ENCODE measurements around the gene PARD6B.
"Not testable (repeated sequence)": the region's sequence is repeated elsewhere in the genome, so short reads cannot be mapped to it uniquely, and the experiment has no call there.

PARD6B gene, protein sequence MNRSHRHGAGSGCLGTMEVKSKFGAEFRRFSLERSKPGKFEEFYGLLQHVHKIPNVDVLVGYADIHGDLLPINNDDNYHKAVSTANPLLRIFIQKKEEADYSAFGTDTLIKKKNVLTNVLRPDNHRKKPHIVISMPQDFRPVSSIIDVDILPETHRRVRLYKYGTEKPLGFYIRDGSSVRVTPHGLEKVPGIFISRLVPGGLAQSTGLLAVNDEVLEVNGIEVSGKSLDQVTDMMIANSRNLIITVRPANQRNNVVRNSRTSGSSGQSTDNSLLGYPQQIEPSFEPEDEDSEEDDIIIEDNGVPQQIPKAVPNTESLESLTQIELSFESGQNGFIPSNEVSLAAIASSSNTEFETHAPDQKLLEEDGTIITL

DNA sequence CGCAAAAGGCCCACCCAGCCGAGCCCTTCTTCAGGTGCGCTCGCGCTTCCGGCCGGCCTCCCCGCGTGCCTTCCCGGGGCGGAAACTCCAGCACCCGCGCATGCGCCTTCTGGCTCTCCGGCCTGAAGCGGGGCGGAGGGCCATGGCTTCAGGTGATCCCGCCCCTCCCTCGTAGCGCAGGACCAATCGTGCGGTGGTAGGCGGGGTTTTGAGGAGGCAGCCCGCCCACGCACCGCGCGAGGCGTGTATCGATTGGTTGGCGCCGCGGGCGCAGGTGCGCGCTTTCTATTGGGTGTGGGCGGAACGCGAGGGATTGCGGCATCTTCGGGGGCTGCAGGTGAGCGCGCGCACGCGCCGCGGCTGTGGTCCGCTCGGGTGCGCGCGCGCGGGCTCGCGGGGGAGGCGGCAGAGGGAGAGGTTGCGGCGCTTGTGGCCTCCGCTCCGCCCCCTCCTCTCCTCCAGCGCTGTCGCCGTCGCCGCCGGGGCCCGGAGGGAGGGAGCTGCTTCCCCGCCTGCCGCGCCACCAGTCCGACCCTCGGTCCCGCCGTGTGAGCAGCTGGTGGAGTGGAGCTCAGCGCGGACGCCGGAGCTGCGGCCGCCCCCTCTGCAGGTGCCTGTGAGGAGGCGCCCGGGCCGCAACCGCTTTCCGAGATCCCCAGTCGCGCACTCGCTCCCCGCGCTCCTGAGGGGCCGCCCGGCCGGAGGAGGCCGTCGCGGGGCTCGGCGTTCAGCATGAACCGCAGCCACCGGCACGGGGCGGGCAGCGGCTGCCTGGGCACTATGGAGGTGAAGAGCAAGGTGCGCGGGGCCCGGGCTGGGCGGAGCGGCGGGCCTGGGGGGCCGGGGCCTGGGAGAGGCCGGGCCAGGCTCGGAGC, at the start of gene PARD6B:
Gene PARD6B, plus strand, starts transcription at position 526 of the 875 bp plus-strand sequence. Its CDS starts 207 bp downstream, at position 733.
- DNase-seq (ENCODE audit: low read depth in 2 of 3, low spot score in 2 of 3), result peak; percentile 98 to 99 (median 98)

DNA sequence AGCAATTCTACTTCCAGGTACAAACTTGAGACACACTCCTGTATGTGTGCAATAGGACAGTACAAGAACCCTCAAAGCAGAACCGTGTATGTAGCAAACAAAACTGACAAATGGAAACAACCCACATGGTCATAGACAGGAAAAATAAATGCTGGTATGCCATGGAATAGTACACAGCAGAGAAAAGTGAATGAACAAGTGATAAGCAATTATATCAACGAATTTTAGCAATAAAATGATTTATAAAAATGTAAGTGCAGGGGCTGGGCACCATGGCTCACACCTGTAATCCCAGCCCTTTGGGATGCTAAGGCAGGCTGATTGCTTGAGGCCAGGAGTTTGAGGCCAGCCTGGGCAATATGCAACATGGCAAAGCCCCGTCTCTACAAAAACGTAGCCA, 49.3 kb upstream of the PARD6B start:
- DNase-seq (ENCODE audit: low read depth in 2 of 3, low spot score in 2 of 3), result no peak

DNA sequence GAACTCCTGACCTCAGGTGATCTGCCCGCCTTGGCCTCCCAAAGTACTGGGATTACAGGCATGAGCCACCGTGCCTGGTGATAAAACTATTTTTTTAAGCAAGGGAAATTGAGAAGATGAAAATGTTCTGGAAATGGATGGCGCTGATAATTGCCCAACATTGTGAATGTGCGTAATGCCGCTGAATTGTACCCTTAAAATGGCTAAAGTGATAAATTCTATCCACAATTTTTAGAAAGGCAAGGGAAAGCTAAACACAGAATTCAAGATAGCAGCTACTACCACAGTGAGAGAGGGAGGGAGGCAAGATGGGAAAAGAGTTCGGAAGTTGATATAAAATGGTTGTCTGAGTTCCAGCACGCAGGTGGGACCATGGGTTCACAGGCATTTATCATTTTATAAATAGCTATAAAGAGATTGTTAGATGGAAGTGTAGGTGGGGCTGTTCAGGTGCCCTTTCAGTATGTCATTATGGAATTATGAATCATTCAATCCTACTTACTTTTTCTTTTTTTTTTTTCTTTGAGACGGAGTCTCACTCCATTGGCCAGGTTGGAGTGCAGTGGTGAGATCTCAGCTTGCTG, 48.3 kb upstream of the PARD6B start:
- no peak for DNase-seq (ENCODE audit: low read depth in 2 of 3, low spot score in 2 of 3)

DNA sequence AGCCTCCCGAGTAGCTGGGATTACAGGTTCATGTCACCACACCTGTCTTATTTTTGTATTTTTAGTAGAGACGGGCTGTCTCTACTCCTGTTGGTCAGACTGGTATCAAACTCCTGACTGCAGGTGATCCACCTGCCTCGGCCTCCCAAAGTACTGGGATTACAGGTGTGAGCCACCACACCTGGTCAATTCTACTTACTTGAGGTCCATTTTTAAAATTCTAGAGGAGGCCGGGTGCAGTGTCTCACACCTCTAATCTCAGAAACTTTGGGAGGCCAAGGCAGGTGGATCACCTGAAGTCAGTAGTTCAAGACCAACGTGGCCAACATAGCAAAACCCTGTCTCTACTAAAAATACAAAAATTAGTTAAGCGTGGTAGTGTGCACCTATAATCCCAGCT, 47.8 kb upstream of the PARD6B start:
- no peak for DNase-seq (ENCODE audit: low read depth in 2 of 3, low spot score in 2 of 3)

DNA sequence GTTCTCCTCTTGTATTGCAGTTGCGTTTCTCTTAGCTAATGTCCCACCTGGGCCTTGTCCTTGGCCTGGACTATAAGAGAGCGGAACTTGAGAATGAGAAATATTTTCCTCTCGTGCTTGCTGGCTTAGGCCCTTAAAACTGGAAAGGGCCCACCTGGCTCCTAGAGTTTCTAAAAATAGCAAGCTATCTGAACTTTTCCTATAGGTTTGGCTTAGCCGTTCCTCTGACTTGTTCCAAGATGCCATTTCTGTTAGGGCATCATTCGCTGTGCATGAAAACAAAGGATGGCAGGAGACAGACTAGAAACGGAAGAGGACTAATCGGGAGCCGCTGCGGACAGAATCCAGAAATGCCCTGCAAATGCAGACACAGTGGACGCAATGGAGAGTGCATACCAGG, 44.6 kb upstream of the PARD6B start:
- no peak for DNase-seq (ENCODE audit: low read depth in 2 of 3, low spot score in 2 of 3)

DNA sequence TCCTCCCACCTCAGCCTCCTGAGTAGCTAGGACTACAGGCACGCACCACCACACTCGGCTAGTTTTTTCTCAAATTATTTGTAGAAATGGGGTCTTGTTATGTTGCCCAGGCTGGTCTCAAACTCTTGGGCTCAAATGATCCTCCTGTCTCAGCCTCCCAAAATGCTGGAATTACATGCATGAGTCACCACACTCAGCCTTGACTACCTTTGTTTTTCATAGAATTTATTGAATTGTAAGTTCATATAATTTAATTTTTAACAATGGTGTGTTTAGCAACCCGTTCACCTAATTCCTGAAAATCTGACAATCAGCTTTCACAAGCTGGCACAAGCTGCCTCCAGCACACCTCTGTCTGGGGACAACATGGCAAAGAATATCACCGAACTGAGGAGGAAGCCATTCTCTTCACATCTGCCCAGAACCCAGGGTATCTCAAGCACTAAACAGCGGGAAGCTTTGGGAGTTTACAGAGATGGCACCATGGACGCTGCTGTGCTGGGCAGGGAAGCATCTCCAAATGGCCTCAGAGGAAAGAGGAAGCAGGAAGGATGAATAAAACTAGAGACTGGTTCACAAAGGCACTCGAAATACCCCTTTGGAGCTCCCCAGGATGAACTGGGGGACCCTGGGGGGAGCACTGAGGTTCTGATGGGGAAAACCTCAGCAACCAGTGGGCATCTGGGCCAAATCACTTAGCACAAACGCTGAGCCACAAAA, 43.0 kb upstream of the PARD6B start:
- DNase-seq (ENCODE audit: low read depth in 2 of 3, low spot score in 2 of 3), result no peak

DNA sequence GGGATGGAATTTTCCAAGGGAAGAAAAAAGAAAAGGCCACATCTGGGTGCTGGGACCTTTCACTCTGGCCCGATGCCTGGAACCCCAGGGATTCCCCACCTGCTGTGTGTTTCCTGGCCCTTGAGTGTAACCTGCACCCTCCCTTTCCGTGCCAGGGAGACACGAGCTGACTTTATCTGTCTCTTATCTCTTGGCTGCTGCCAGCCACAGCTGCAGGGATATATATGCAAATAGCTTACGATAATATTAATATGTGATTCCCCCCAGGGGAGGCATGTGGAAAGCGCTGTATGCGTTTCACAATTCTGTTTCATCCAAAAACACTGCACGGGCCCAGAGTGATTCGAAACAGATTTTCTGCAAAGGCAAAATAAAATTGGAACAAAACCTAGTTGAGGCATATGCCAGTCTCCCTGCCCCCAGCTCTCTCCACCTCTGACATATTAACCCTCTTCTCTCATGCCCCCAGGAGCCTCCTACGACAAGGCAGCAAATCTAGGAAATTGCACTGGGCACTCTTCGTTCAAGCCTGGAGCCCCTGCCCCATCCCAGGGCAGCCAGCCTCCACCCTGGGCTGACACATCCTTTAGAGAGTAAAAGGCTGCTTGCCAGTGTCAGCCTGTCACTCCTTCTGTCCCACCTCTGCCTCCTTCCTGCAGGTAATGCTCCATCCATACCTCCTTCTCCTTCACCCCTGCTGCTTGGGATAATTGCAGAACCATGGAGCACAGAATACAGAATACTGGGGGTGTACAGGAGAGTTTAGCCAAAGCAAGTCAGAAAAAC, 41.3 kb upstream of the PARD6B start:
- DNase-seq (ENCODE audit: low read depth in 2 of 3, low spot score in 2 of 3), result no peak

DNA sequence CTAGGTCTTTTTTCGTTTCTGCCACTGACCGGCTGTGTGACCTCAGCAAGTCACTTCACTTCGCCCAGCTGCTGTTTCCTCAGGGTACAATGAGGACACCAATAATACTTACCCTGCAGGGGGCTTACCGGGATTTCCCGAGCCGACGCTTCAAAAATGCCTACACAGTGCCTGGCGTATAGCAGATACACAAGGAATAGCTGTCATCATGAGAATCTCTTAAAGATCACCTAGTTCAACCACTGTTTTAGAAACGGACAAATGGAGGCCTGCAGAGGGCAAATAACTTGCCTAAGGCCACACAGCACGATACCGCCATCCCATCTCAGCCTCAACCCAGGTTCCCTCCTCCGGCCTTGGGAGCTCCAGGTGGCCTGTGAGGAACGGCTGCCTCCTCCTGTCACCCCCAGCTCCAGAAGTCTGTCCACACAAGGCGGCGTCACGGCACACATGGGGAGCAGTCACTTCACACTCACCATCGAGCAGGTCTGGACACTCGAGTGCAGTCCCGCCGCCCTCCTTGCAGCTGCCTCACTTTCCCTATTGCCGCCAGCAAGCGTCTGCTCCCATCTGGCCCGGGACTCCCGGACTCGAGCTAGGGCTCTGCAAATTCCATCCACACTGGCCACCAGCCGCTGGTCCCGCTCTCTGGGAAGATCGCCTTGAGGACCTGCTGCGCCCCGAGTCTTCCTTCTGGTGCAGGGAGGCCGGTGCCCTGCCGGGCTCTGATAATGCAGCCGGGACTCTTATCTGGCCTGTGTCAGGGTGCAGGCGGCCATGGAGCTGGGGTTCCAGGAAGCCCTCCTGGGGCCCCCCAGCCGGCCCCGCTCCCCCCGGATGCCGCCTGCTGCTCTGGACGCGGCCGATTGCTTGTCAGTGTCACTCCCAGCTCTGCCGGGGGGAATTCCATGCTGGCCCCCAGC, 40.5 kb upstream of the PARD6B start, which contains the start of gene RIPOR3:
Gene RIPOR3, minus strand, starts transcription at position 893 of the 923 bp plus-strand sequence. Its CDS starts 414 bp downstream, at position 479.
- no peak for DNase-seq (ENCODE audit: low read depth in 2 of 3, low spot score in 2 of 3)

DNA sequence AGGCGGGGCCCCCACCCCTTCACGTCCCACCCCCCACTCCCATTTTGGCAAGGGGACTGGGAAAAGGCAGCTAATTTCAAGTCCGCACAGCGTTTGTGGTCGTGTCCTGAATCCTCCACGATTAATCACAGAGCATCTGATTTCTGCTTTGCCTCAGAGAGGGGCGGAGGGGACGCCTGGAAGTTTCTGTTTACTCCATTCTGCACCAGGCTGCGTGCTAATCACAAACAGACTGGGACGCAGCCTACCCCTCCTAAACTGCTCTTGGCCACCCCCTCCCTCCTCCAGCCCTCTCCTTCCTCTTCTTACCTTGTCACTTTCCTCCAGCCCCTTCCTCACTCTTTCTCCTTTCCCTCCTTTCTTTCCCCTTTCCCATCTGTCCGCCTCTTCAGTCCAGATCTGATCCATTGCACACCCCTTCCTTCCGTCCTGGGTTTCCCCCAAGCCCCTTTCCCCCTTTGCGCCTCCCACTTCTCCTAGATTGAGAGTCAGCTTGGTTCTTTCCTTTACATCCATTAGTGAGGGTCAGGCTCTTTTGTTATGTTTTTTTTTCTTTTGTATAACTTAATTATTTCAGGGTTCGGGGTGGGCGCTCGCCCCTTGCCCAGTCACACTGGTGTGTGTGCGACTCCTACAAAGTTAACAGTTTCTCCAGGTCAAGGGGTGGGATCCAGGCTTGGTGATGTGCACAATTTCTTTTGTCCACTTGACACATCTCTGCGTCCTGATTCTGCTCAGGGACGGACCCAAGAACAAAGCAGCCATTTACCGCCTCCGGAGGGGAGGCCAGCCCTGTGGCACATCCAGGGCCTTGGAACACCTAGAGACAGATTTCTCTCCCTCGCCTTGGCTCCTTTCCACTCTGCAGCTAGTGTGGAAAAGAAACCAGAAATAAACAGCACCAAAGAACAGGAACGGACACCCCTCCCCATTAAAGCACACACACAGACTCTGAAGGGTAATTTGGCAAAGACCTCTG, 39.5 kb upstream of the PARD6B start:
- DNase-seq (ENCODE audit: low read depth in 2 of 3, low spot score in 2 of 3), result no peak

DNA sequence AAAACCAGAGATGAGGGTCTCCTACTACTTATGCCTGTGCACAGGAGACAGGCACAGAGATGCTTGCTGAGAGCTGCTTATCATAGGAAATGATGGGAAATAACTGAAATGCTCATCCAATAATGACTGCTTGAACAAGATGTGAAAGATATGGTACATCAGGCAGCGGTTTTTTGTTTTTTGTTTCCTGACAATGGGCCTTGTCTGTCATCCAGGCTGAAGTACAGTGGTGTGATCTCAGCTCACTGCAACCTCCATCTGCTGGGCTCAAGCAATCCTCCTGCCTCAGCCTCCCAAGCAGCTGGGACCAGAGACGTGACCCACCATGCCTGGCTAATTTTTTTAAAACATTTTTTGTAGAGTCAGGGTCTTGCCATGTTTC, 38.8 kb upstream of the PARD6B start:
- DNase-seq (ENCODE audit: low read depth in 2 of 3, low spot score in 2 of 3), result no peak

DNA sequence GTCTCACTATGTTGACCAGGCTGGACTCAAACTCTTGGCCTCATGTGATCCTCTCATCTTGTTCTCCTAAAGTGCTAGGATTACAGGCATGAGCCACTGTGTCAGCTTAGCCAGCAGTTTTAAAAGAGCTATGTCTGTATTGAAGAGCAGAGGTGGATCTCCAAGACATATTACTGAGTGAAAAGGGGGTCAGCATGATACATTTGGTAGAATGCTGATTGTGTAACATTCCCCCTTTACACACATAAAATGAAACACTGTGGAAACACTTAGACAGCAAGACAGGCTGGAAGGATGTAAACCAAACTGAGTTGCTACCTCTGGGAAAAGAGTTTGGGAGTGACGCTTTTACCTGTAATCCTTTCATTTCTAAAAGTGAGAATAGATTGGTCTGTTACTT, 38.4 kb upstream of the PARD6B start:
- no peak for DNase-seq (ENCODE audit: low read depth in 2 of 3, low spot score in 2 of 3)

DNA sequence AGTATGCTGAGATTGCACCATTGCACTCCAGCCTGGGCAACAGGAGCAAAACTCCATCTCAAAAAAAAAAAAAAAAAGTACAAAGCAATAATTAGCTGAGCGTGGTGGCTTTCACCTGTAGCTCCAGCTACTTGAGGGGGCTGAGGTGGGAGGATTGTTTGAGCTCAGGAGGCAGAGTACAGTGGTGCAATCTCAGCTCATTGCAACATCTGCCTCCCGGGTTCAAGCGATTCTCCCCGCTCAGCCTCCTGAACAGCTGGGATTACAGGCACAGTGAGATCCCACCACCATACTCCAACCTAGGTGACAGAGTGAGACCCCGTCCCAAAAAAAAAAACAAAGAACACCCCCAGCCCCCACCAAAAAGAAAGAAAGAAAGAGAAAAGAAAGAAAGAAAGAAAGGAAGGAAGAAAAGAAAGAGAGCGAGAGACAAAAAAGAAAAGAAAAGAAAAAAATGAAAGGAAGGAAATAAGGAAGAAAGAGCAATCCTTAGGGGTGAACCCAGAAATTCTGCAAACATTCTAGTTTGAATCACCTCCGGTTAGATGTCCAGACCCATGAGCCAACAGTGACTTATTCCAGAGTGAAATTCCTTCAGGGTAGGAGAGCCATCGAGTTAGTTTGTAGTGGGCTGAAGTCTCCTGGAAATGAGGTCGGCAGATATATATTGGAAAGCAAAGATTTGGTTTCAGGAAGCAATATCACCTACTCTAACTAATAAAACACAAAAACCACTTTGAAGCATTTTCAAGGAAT, 36.8 kb upstream of the PARD6B start:
- DNase-seq (ENCODE audit: low read depth in 2 of 3, low spot score in 2 of 3), result no peak

DNA sequence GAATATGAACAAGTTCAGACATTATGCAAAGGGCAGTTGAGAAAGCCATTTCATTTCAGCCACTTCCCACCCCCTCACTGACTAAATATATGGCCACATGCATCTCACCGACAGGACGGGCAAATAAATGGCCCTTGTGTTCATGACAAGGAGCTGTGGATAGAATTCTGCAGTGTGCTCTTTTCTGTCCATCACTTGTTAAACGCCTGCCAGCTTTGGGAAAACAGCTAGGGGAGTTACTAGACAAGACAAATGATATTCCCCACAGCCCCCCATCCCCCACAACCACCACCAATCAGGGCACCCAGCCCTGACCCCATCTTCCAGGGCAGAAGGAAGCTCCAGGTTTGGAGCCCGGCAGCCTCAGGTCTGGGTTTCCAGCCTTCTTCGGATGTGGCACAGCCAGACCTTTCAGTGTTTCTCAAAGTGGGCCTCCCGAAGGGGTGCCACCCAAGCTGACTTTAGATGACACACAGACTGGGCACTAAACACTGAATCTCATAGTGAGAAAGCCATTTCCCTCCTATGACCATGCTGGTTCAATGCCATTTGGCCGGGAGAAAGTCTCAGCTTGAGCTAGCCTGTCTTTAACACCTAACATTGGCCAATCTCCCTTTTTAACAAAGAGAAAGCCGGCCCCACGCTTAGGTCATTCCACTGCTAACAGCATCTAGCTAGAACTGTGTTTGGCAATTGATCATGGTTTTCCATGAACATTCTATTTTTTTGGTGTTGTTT, 36.1 kb upstream of the PARD6B start:
- no peak for DNase-seq (ENCODE audit: low read depth in 2 of 3, low spot score in 2 of 3)

DNA sequence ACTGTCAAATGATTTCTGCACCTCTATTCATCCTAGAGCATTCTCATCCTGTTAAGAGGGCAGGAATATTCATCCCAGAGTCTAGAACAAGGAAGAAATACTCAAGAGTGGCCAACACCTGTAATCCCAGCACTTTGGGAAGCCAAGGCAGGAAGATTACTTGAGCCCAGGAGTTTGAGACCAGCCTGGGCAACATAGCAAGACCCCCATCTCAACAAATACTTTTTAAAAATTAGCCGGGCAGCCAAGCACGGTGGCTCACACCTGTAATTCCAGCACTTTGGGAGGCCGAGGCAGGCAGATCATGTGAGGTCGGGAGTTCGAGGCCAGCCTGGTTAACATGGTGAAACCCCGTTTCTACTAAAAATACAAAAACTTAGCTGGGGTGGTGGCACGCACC, 33.1 kb upstream of the PARD6B start:
- DNase-seq (ENCODE audit: low read depth in 2 of 3, low spot score in 2 of 3), result not testable (repeated sequence)

DNA sequence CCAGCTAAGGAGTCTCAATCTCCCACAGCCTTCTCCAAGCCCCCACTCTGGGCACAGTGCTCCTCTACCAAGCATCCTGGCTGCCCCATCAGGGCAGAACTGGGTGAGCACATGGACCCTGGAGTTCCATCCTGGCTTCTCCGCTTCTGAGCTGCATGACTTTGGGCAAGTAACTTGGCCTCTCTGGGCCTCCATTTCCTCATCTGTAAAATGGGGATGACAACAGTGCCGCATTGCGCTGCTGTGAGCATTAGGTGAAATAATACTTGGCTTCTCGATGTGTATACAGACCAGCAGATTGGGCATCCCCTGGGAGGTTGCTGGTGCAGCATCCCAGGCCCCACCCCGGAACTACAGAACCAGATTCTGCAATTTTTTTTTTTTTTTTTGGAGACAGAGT, 31.7 kb upstream of the PARD6B start:
- DNase-seq (ENCODE audit: low read depth in 2 of 3, low spot score in 2 of 3), result no peak

DNA sequence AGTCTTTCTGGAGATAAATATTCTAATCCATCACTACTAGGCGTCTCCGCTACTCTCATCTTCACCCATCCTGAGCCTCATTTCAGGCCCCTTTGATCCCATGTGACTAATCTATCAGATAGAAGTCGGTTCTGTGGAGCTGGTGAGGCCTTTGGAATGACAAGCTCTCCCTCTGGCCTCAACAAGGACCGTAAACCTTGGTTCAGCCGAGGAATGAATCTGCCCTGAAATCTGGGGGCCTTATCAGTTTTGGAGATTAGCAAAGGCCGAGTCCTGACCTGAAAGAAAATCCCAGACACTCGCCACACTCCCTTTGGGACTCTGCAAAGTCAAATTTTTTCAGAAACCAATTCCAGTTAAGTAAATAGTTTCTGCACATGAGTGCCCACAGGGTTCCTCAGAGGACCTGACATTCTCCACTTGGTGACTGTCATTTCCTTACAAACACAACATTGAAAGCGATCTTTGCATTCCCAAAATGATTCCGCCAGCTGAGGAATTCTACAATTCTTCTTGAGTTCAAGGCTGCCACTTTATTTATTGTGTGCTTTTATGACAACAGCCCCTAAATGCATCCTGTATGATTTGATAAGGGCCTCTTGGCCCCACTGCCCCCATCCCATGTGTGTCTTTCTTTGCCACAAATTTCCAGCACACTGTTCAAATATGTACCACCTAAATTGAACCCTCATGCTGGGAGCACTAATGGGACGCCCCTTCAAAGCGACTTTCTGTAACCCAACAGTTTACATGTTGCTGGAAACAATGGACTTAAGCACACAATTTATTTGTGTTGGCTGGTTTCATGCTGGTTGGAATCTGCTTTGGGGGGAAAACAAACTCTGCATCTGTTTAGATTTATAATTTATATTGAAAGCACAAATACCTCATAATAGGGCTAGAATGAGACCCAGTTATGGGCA, 30.1 kb upstream of the PARD6B start:
- DNase-seq (ENCODE audit: low read depth in 2 of 3, low spot score in 2 of 3), result no peak
